Prostate gland (tissue), 2 donors: ENCODE data around the gene FGFBP1. TPM values are rescaled to one million over a fixed set of nuclear protein-coding genes. Genes with fewer than 3 reads are reported as not detected.

Source experiments
- DNase-seq: peaks from one replicate; pipeline ENCODE4 v3.0.0-alpha.2; 2019; ENCODE audit warnings: low spot score
- H3K27ac ChIP-seq, 2 donors: fragments of 200-600 bp; sonication (generic); 2 replicates each; pipeline ENCODE4 v1.5.1; 2017 to 2019
- H3K27me3 ChIP-seq: fragments of 200-600 bp; sonication (generic); replicated peaks from 2 replicates; pipeline ENCODE4 v1.5.1; 2019; ENCODE audit not compliant: insufficient read depth
- H3K36me3 ChIP-seq, 2 donors: fragments of 200-600 bp; sonication (generic); 1 replicate in 1 of 2; 2 replicates in 1 of 2; pipeline versions ENCODE4 v1.5.1 to v1.8.1; 2017 to 2019
- H3K4me1 ChIP-seq: fragments of 200-600 bp; sonication (generic); replicated peaks from 2 replicates; pipeline ENCODE4 v1.5.1; 2019
- H3K4me3 ChIP-seq, 2 donors: fragments of 200-600 bp; sonication (generic); 2 replicates each; pipeline ENCODE4 v1.5.1; 2017 to 2019
- H3K9me3 ChIP-seq: fragments of 200-600 bp; sonication (generic); 2 replicates; pipeline ENCODE4 v1.5.1; 2017
- POLR2A ChIP-seq: fragments of 450-650 bp; IDR thresholded peaks from one replicate; pipeline ENCODE4 v1.6.1; 2016; ENCODE audit warnings: antibody characterized with exemption, mild to moderate bottlenecking
- POLR2AphosphoS5 ChIP-seq: sonication (generic); formaldehyde crosslinking; IDR thresholded peaks from one replicate; pipeline ENCODE4 v1.6.1; 2017; ENCODE audit warnings: antibody characterized with exemption
- WGBS: methylation state at CpG from one replicate; pipeline ENCODE4 v1.1.5; 2018; 5-methylcytosine and 5-hydroxymethylcytosine counted together
- intact Hi-C: fragments of 100-400 bp; cut with DNase I; formaldehyde crosslinking; loops from one replicate; pipeline ENCODE4 v1.14.2; 2022
- total RNA-seq, 2 donors: library from RNA; depleted of rRNA; stranded (reverse); fragments of >200 nt; gene quantifications; one replicate each; pipeline ENCODE4 v1.1.0, GENCODE V29; 2016
- TF ChIP-seq, protein P1 (sequence below), 4 experiments: fragments of 200-600 bp in 2 of 4; fragments of 450-650 bp in 2 of 4; sonication (generic) in 2 of 4; IDR thresholded peaks; 1 replicate in 3 of 4; 2 replicates in 1 of 4; pipeline ENCODE4 v1.5.1; 2016 to 2019; ENCODE audit warnings: antibody characterized with exemption in 4 of 4, mild to moderate bottlenecking in 2 of 4, moderate library complexity in 2 of 4

The FGFBP1 gene
- total RNA-seq, 2 donors from 2014 or later = 1.1 to 1.4 TPM

DNA sequence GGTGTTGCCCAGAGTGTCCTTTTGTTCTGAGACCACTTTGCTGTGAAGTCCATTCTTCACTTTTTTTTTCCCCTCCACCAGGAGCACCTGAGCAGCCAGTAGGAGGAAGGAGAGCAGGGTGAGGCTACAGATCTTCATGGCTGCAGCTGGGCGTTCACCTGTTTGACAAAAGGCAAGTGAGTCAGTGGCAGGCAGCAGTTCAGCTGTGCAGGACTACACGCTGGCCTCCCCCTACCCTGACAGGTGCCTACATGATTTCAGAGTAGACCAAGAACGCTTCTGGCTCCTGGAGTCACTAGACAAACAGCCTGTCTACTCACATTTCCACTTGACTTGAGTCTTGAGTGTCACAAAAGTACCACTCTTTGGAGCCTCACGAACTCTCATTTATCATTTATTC, 2.0 kb downstream of the FGFBP1 start:
- H3K9me3 ChIP-seq = no peaks in the 10 kb centered on the region
- H3K4me1 ChIP-seq = no peaks in the 10 kb centered on the region
- DNase-seq = no peak
- H3K36me3 ChIP-seq = no peaks in the 10 kb centered on the region
- no peak overlapping the region for H3K27ac ChIP-seq
- H3K27me3 ChIP-seq = no peaks in the 10 kb centered on the region
- TF ChIP-seq POLR2AphosphoS5 (no peak), POLR2A (no peak)
- TF ChIP-seq, protein P1, sequence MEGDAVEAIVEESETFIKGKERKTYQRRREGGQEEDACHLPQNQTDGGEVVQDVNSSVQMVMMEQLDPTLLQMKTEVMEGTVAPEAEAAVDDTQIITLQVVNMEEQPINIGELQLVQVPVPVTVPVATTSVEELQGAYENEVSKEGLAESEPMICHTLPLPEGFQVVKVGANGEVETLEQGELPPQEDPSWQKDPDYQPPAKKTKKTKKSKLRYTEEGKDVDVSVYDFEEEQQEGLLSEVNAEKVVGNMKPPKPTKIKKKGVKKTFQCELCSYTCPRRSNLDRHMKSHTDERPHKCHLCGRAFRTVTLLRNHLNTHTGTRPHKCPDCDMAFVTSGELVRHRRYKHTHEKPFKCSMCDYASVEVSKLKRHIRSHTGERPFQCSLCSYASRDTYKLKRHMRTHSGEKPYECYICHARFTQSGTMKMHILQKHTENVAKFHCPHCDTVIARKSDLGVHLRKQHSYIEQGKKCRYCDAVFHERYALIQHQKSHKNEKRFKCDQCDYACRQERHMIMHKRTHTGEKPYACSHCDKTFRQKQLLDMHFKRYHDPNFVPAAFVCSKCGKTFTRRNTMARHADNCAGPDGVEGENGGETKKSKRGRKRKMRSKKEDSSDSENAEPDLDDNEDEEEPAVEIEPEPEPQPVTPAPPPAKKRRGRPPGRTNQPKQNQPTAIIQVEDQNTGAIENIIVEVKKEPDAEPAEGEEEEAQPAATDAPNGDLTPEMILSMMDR (IDR thresholded peaks at IDR 0.05) = no peak
- 60% methylated on average over 4 of the region's 4 CpGs for WGBS
- intact Hi-C loops = no loop called here
- H3K4me3 ChIP-seq = no peak overlapping the region

DNA sequence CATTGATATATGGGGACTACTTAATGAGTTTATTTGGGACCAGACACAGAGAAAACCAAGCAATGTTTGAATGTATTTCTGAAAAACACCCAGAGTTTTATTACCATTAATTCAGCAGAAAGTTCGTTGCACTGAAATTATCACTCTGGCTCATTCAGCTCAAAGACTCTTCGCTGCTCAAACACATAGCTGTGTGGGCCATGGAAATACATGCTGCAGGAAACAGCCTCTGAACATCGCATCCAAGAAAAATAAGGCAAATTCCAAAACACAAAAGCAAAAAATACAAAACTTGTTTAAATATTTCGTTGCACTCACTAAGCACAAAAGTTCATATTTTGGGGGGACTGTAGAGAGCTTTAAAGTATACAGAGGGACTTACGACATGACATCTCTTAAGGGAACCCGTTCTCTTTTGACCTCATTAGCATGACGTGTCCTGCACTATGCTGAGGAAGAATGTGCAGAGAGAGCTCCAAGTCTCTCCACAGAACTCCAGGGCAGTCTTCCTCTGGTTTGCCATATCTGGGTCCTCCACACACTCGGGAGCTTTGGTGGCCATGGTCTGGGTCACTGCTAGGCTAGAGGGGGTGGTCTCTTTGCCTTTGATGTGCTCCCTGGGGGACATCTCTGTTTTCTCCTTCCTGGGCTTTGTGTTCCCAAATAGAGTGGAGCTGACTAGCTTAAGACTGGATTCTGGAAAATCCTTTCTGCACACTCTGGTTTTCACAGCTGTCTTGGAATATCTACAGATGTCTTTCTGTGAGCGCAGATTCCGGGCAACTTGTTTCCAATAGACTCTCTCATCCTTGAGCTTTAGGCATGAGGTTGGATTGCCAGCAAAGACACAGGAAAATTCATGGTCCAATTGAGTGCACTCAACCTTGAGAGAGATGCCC, 2.8 kb downstream of the FGFBP1 start:
- Histone ChIP-seq H3K27ac (no peak overlapping the region), H3K27me3 (no peaks in the 10 kb centered on the region), H3K9me3 (no peaks in the 10 kb centered on the region), H3K4me1 (no peaks in the 10 kb centered on the region), H3K4me3 (no peak overlapping the region), H3K36me3 (no peaks in the 10 kb centered on the region)
- no peak for TF ChIP-seq POLR2A
- TF ChIP-seq, protein P1 (IDR thresholded peaks at IDR 0.05) = no peak
- no peak for TF ChIP-seq POLR2AphosphoS5
- no peak for DNase-seq
- intact Hi-C loops = no loop called here
- 74% methylated on average over 10 of the region's 10 CpGs for WGBS

- no peak for DNase-seq
- no peaks in the 10 kb centered on the region for H3K9me3 ChIP-seq
- H3K27me3 ChIP-seq = no peaks in the 10 kb centered on the region
- H3K36me3 ChIP-seq = no peaks in the 10 kb centered on the region
- WGBS = 88% methylated on average over 3 of the region's 3 CpGs
- no peaks in the 10 kb centered on the region for H3K4me1 ChIP-seq
- no peak overlapping the region for H3K27ac ChIP-seq
- no peak for TF ChIP-seq POLR2A
- TF ChIP-seq, protein P1 (IDR thresholded peaks at IDR 0.05) = no peak
- no peak for TF ChIP-seq POLR2AphosphoS5
- intact Hi-C loops = no loop called here
- no peak overlapping the region for H3K4me3 ChIP-seq
Measured at GRCh38 chr4:15934259-15934658, 4.3 kb downstream of the FGFBP1 start.

- no peaks in the 10 kb centered on the region for H3K27me3 ChIP-seq
- no peak for DNase-seq
- intact Hi-C loops = no loop called here
- no peak overlapping the region for H3K27ac ChIP-seq
- H3K4me3 ChIP-seq = no peak overlapping the region
- TF ChIP-seq POLR2AphosphoS5 = no peak
- no peak for TF ChIP-seq POLR2A
- TF ChIP-seq, protein P1 (IDR thresholded peaks at IDR 0.05) = no peak
- H3K36me3 ChIP-seq = no peaks in the 10 kb centered on the region
- no peaks in the 10 kb centered on the region for H3K9me3 ChIP-seq
- 93% methylated on average over 5 of the region's 5 CpGs for WGBS
- H3K4me1 ChIP-seq = no peaks in the 10 kb centered on the region
Measured at GRCh38 chr4:15931451-15932210, 6.9 kb downstream of the FGFBP1 start.
